Retinal pigment epithelial cell (primary cell): ENCODE data around the gene PTPRN2.

Experiments
- DNase-seq: peaks from one replicate; pipeline ENCODE4 v3.0.0-alpha.2; 2010; ENCODE audit warnings: low read depth
- H3K4me3 ChIP-seq: 2 replicates; pipeline ENCODE4 v1.5.1; 2011; ENCODE audit warnings: mild to moderate bottlenecking, low read length, control low read depth, moderate library complexity
- CTCF ChIP-seq: conservative IDR thresholded peaks from 2 replicates; pipeline ENCODE4 v1.5.1; 2011; ENCODE audit warnings: low read depth, low read length, control low read depth, inconsistent platforms

PTPRN2 gene

GRCh38 chr7:157569967-157570366 is 1017.7 kb downstream of the PTPRN2 start:
- no peak for TF ChIP-seq CTCF
- H3K4me3 ChIP-seq = no peak overlapping the region
- no peak for DNase-seq

DNA sequence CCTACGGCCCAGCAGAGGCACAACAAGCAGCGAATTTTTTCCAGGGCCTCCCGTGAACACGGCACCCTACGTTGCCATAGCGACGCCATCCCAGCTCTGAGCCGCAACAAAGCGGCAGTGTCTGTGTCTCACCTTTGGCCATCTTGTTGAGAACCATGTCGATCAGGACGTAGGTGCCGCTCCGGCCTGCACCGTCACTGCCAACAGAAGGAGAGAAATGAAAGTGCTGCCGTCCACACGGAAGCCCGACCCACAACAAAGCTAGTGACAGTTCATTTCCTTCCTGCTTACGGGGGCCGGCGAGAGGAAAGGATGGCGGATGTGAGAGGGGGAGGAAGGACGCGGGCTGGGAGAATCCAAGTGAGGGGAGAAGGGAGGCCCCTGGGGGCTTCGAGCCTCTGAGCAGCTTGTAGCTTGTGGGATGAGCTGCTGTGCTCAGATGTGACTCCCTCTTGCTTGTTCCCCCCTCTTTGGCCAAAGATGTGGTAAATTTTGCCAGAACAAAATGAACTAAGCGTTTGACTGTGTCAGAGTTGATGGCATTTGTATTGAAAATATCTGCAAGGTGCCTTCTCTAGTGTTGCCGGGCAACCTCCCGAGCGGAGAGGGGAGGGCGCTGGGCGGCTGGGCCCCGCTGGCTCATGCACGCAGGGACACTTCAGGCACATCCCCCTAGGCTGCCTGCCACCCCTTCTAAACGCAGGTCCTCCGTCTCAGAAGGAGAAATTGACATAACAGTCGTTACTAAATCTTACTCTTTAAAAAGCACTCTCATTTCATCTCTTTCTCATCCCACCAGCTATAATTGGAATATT is 1018.6 kb downstream of the PTPRN2 start:
- H3K4me3 ChIP-seq = peak overlapping the region; percentile 45
- DNase-seq = no peak
- no peak for TF ChIP-seq CTCF

- peak overlapping the region; percentile 45 for H3K4me3 ChIP-seq
- DNase-seq = no peak
- TF ChIP-seq CTCF = no peak
Observed at GRCh38 chr7:157568106-157568769, 1019.4 kb downstream of the PTPRN2 start.

- H3K4me3 ChIP-seq = no peak overlapping the region
- no peak for TF ChIP-seq CTCF
- DNase-seq = no peak
Observed at GRCh38 chr7:157567666-157568065, 1020.0 kb downstream of the PTPRN2 start.

DNA sequence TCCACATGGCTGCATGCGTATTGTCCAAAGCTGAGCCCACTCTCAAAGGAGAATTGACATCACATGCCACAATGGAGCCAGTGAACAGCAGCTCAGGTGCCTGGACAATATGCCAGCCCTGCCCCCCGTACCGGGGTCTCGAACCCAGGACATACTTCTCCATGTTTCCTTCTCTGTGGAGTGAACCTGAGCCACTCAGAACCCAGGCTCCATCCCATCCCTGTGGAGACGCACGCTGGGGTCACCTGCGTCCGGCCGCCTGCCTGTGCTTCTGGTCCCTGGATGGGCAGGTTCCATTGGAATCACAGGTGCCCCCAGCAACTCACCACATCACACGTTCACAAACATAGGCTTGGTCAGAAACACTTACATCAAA is 1021.0 kb downstream of the PTPRN2 start:
- no peak for TF ChIP-seq CTCF
- no peak for DNase-seq

DNA sequence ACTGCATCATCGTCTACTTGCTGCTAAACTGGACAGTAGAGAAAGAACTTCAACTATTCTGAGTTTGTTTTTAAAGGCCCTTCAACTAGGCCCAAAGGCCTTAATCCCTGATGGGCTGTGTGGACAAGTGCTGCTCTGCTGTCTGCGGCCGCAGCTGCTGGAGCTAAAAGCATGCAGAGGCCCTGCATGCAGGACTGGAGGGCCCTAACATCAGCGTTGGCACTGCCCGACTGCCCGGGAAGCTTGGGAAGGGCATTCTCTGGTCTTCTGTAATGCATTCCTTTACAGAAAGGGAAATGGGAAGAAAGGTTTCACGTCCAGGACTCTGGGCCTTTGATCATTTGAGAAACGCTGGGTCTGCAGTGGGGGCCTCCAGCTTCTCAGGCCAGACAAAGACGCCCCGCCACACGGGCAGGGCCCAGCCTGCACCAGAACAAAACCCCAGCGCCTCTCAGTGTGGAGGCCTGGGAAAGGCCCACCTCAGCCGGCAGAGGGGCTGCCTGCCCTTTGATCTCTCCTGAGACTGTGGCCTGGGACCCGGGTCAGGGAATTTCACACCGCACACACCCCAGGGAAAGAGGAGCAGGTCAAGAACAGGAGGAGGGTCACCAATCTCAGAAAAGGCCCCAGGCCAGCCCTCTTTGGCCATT is 1021.5 kb downstream of the PTPRN2 start:
- no peak for TF ChIP-seq CTCF
- H3K4me3 ChIP-seq = no peak overlapping the region
- no peak for DNase-seq

More for the DNA sequence above, 1021.0 kb downstream of the PTPRN2 start:
- no peak overlapping the region for H3K4me3 ChIP-seq
